ENCODE measurements around the gene CNPY2. TPM values are rescaled to one million over a fixed set of nuclear protein-coding genes. Genes with fewer than 3 reads are reported as not detected.

The CNPY2 gene
- total RNA-seq, 1 experiment from 2014 or later = 193 TPM

GRCh38 chr12:56260380-56260779 is 55.4 kb downstream of the CNPY2 start (continued):
- TF ChIP-seq E2F5 (CRISPR knock-in tag; IDR thresholded peaks at IDR 0.05) = no peak

Other genes starting within 250 kb of the CNPY2 start
- gene ERBB3, start 235.8 kb downstream of the CNPY2 start, total RNA-seq (2021) = 49.2 to 64.3 TPM (median 52.4 TPM) in 3 replicates
- 198 to 249 TPM (median 199 TPM) in 3 replicates for gene PA2G4, start 211.4 kb downstream of the CNPY2 start, total RNA-seq (2021)
- gene RPL41, start 199.4 kb downstream of the CNPY2 start, total RNA-seq (2021) = 4,004 to 4,366 TPM (median 4,314 TPM) in 3 replicates
- gene ZC3H10, start 197.7 kb downstream of the CNPY2 start, total RNA-seq (2021) = 11.3 to 13.6 TPM (median 13.1 TPM) in 3 replicates
- gene ESYT1, start 187.7 kb downstream of the CNPY2 start, total RNA-seq (2021) = 77.7 to 80.8 TPM (median 80.1 TPM) in 3 replicates
- gene MYL6B, start 163.4 kb downstream of the CNPY2 start, total RNA-seq (2021) = 171 to 180 TPM (median 173 TPM) in 3 replicates
- 835 to 932 TPM (median 844 TPM) in 3 replicates for gene MYL6, start 157.6 kb downstream of the CNPY2 start, total RNA-seq (2021)
- gene SMARCC2, start 126.5 kb downstream of the CNPY2 start, total RNA-seq (2021) = 72.8 to 77.9 TPM (median 76.8 TPM) in 3 replicates
- 45.5 to 57.4 TPM (median 48.7 TPM) in 3 replicates for gene RNF41, start 94.1 kb downstream of the CNPY2 start, total RNA-seq (2021)
- 42.7 to 47.9 TPM (median 47.5 TPM) in 3 replicates for gene NABP2, start 91.6 kb downstream of the CNPY2 start, total RNA-seq (2021)
- gene SLC39A5, start 85.9 kb downstream of the CNPY2 start, total RNA-seq (2021) = 0.26 to 0.62 TPM (median 0.46 TPM) in 3 replicates
- 33.0 to 41.2 TPM (median 38.6 TPM) in 3 replicates for gene ANKRD52, start 57.6 kb downstream of the CNPY2 start, total RNA-seq (2021)
- 22.7 to 26.2 TPM (median 24.4 TPM) in 3 replicates for gene COQ10A, start 49.0 kb downstream of the CNPY2 start, total RNA-seq (2021)
- 241 to 275 TPM (median 246 TPM) in 3 replicates for gene CS, start 15.7 kb downstream of the CNPY2 start, total RNA-seq (2021)
- gene PAN2, start 18.0 kb upstream of the CNPY2 start, total RNA-seq (2021) = 46.7 to 58.0 TPM (median 57.5 TPM) in 3 replicates
- gene IL23A, start 22.9 kb upstream of the CNPY2 start, total RNA-seq (2021) = 2.9 to 3.0 TPM (median 2.9 TPM) in 3 replicates
- gene STAT2, start 44.1 kb upstream of the CNPY2 start, total RNA-seq (2021) = 53.2 to 54.5 TPM (median 54.5 TPM) in 3 replicates
- 0.11 TPM in 1 of 3 replicates, not detected in the others for gene APOF, start 46.9 kb upstream of the CNPY2 start, total RNA-seq (2021)
- gene TIMELESS, start 133.4 kb upstream of the CNPY2 start, total RNA-seq (2021) = 60.9 to 67.1 TPM (median 64.9 TPM) in 3 replicates
- gene MIP, start 138.7 kb upstream of the CNPY2 start, total RNA-seq (2021) = not detected in 3 replicates
- gene SPRYD4, start 152.6 kb upstream of the CNPY2 start, total RNA-seq (2021) = 2.8 to 4.2 TPM (median 3.1 TPM) in 3 replicates
- 14.8 to 17.2 TPM (median 15.9 TPM) in 3 replicates for gene GLS2, start 172.2 kb upstream of the CNPY2 start, total RNA-seq (2021)
- gene RBMS2, start 205.8 kb upstream of the CNPY2 start, total RNA-seq (2021) = 11.8 to 16.7 TPM (median 16.1 TPM) in 3 replicates

Measured in WTC11 (cell line).